NCI-H345 treated with DMSO at 0.1 percent for 48 hours (cell line): ENCODE measurements around the gene TBC1D25.
"Not testable (repeated sequence)": the region's sequence is repeated elsewhere in the genome, so short reads cannot be mapped to it uniquely, and the experiment has no call there.

Experiments
- DNase-seq: peaks from one replicate; lab custom pipeline; 2025; ENCODE audit not compliant: unreplicated experiment; lab: John Stamatoyannopoulos, UW

Gene TBC1D25

DNA sequence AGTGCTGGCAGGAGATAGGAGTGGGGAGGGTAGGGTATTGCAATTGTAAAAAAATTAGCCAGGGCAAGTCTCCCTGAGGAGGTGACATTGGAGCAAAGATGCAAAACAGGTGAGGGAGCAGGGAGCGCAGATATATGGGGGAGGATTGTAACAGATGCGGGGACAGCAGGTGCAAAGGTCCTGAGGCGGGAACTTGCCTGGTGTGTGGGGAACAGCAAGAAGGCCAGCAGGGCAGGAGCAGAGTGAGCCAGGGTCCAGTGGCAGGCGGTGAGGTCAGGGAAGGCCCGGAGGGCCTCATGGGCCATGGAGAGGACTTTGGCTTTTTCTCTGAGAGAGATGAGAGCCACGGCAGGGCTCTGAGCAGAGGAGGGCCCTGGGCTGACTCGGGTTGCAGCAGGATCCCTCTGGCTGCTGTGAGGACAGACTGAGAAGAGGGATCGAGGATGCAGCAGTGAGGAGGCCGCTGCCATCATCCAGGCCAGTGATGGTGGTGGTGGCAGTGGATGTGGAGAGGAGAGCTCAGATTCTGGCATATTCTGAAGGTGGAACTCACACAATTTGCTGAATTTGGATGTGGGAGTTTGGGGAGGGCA is 24.6 kb upstream of the TBC1D25 start:
- DNase-seq = no peak

GRCh38 chrX:48515842-48516241 is 23.7 kb upstream of the TBC1D25 start:
- DNase-seq = no peak

DNA sequence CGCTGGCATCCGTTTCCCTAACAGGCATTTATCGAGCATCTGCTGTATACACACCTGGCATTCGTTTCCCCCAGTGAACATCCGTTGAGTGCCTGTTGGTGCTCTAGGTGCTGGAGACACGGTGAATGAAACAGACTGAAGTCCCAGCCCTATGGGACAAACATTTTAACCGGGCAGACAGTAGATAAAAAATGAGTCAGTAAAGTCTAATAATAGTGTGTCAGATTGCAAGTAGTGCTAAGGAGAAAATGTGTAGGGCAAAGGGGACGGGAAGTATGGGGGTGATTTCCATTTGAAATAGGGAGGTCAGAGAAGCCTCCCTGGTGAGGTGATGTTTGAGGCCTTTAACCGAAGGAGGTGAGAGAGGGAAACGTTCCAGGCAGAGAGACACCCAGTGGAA is 23.2 kb upstream of the TBC1D25 start:
- no peak for DNase-seq

DNA sequence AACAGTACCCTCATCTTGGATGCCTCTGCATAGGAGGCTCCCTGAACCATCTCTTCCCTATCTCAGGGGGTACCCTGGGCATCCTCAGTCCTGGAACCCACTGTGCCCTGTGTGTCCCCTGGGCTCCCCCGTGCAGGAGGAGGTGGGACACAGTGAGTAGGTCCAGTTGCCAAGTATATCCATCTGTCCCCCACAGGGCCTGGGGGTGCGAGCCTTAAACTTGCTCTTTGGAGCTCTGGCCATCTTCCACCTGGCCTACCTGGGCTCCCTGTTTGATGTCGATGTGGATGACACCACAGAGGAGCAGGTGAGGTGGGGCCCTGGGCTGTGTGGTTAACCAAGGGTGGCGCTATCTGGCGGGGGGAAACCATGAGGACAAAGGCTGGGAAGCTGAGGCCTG is 22.5 kb upstream of the TBC1D25 start:
- DNase-seq = no peak

DNA sequence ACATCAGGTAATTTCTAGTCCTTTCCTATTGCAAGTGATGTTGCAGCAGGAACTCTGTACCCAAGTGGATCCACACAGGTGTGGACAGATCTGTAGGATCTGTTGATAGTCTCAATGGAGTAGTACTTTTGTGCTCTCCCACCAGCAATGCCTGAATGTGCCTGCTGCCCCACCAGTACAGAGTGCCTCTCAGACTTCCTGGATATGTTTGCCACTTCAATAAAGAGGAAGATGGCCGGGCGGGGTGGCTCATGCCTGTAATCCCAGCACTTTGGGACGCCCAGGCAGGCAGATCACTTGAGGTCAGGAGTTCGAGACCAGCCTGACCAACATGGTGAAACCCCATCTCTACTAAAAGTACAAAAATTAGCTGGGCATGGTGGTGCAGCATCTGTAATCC is 20.0 kb upstream of the TBC1D25 start:
- not testable (repeated sequence) for DNase-seq

DNA sequence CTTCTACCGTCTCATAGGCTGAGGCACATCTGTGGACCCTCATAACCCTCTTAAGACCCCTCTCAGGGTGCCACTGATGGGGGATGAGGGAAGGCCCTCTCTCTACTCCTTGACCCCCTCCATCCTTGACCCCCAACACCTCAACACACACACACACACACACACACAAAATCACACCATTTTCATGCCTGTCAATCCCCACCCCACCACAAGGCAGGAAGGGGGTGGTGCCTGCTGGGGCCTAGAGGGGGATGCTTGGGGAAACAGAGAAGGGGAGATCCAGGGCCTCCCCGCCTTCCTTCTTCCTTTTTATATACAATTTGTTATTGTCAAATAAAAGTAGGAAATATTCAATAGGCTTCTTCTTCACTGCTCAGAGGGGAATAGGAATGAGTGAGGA is 19.1 kb upstream of the TBC1D25 start:
- DNase-seq = no peak

DNA sequence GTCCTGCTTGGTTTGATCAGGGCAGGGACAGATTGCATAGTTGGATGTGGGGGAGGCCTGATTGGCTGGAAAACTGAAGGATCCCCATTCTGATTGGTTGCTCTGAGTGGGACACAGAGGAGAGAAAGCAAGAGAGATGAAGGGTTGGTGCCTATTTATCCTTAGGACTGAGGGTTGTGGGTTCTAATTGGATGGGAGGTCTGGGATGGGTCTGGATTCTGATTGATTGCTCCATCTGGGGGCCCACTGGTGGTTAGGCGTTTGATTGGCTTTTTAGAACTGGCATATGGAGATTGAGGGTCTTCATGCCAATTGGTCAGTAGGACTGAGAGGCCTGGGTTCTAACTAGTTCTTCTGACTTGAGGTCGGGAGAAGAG is 18.6 kb upstream of the TBC1D25 start:
- no peak for DNase-seq

DNA sequence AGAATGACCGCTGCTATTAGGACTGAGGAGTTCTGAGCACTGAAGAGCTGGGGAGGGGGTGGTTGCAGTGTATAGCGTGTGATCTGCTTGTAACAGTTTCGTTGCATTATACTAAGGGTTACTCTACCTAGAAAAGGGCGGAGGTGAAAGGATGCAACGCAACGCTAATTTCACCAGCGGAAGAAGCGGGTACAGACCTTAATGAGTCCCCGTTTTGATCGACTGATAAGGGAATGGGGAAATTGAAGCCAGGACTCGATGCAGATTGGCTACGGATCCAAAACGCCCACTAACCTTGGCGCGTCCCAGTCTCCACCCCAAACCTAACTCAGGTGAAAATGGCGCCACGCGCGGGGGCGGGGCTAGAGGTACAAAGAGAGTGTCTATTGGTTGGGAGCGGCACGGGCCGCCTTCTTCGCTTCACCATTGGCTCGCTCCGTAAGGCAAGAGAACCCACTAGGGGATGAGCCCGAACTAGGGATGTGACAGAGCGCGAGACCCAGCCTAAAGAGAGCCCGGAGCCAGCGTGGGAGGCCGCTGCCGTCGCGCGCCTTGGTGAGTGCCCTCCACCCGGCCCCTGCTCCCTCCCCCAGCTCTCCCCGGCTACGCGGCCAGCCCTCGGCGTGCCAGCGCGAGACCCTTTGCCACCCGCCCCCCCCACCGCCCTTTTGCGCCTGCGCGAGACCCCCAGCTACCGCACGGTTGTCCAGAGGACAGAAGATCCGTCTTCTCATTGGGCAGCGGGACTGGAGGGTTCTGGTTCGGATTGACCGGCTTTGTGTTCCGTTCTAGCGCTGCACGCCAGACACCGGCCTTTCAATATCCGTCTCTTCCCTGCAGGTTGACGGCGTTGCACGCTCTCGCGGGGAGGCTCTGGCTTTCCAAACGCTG is 17.9 kb upstream of the TBC1D25 start, which contains the start of gene EBP:
Gene EBP, plus strand, starts transcription at position 456 of the 891 bp plus-strand sequence. CDS start 1,964 bp downstream, outside the sequence.
- DNase-seq = peak; percentile 90

DNA sequence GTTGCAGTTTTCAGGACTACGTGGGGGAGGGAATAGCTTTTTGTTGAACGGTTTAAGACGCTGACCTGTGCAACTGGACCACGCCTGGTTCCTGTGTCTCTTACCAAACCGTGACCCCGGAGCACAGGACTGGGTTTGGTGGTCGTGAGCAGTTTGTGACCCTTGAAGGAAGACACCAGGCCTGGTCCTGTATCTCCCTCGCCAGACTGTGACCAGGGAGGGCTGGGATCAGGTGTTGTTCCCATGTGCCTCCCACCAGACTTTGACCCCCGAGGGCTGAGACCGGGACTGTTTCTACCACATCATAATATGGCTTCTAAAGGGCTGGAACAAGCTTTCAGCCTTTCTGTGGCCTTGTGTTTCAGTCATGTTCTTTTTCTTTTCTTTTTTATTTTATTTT is 17.2 kb upstream of the TBC1D25 start:
- DNase-seq = no peak

DNA sequence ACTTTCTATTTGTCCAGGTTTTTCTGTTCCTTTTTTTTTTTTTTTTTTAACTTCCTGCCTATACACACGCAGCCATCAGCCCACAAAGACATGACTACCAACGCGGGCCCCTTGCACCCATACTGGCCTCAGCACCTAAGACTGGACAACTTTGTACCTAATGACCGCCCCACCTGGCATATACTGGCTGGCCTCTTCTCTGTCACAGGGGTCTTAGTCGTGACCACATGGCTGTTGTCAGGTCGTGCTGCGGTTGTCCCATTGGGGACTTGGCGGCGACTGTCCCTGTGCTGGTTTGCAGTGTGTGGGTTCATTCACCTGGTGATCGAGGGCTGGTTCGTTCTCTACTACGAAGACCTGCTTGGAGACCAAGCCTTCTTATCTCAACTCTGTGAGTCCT is 15.8 kb upstream of the TBC1D25 start:
- no peak for DNase-seq

DNA sequence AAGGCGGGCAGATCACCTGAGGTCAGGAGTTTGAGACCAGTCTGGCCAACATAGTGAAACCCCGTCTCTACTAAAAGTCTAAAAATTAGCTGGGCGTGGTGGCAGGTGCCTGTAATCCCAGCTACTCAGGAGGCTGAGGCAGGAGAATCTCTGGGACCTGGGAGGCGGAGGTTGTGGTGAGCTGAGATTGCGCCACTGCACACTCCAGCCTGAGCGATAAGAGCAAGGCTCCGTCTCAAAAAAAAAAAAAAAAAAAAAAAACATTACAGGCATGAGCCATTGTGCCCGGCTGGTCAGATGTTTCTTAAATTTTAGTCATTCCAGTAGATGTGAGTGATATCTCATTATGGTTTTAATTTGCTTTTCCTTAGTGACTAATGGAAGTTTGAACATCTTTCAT is 13.7 kb upstream of the TBC1D25 start:
- not testable (repeated sequence) for DNase-seq

GRCh38 chrX:48530736-48531135 is 8.8 kb upstream of the TBC1D25 start:
- DNase-seq = no peak

GRCh38 chrX:48531358-48531959 is 8.1 kb upstream of the TBC1D25 start:
- no peak for DNase-seq

GRCh38 chrX:48532161-48532560 is 7.4 kb upstream of the TBC1D25 start:
- no peak for DNase-seq

DNA sequence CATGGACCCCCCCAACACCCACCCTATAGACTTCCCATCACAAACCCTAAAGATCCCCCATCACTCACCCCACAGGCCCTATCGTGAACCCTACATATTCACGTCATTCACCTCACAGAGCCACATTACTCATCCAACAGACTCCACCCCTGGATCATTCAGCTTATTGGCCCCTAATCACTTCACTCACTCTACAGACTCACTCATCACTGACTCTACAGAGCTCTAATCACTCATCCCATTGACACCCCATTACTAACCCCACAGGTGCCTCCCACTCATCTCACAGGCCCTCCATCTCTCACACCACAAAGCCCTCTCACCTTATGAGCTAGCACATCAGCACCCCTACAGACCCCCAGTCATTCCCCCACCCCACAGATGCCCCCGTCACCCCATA is 6.3 kb upstream of the TBC1D25 start:
- no peak for DNase-seq

GRCh38 chrX:48538641-48539344 is 721 bp upstream of the TBC1D25 start:
- DNase-seq = no peak

DNA sequence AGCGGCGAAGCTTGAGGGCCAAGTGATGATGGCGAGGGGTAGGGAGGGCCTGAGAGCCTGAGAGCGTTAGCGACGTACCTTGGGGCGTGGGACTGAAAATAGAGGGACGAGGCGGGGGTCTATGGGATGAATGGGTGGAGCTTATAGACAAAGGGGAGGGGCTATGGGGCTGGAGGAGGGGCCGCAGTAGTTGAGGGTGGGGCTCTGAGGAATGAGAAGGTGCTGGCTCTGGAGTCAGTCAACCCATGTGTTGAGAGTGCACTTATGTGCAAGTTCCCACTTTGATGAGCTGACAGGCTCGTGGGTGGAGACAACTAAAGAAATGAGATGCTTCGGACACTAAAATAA is 488 bp downstream of the TBC1D25 start:
- DNase-seq = peak; percentile 7

DNA sequence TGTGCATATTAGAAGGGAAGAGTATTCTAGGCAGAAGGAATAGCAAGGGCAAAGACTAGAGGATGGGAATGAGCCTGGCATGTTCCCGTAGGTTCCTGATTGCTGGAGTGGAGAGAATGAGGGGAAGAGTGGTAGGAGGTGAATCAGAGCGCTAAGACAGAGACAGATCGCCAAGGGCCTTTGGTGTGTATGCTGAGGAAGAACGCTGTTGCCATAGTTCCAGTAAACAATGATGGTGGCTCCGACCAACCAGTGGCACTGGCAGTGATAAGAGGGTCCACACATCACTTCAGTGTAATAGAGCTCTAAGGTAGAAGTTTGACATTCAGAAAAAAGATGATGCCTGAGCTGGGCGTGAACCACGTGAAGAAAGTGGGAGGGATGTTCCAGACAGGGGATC is 966 bp downstream of the TBC1D25 start:
- no peak for DNase-seq

DNA sequence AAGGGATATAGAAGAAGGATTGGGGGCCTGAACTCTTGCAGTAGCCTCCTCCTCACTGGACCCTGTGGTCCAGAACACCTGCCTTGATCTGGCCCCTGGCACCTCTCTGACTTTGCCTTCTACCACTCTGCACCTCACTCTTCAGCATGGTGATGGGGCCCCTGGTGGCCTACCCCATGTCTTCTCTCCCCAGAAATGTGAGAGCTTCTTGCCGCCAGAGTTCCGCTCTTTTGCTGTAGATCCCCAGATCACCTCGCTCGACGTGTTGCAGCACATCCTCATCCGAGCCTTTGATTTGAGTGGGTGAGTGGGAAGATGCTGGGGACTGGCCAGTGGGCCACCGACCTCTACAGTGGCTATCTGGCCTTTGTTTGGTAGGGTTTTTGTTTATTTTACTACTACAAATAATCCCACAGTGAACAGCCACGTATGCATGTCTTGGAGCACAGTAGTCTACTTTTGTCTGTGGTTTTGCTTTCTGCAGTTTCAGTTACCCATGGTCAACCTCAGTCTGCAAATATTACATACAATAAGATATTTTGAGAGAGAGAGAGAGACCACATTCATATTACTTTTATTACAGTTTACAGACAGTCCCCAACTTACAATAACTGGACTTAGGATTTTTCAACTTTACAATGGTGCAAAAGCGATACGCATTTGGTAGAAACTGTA is 1.8 kb downstream of the TBC1D25 start:
- DNase-seq = no peak

GRCh38 chrX:48548871-48549270 is 9.4 kb downstream of the TBC1D25 start:
- no peak for DNase-seq

DNA sequence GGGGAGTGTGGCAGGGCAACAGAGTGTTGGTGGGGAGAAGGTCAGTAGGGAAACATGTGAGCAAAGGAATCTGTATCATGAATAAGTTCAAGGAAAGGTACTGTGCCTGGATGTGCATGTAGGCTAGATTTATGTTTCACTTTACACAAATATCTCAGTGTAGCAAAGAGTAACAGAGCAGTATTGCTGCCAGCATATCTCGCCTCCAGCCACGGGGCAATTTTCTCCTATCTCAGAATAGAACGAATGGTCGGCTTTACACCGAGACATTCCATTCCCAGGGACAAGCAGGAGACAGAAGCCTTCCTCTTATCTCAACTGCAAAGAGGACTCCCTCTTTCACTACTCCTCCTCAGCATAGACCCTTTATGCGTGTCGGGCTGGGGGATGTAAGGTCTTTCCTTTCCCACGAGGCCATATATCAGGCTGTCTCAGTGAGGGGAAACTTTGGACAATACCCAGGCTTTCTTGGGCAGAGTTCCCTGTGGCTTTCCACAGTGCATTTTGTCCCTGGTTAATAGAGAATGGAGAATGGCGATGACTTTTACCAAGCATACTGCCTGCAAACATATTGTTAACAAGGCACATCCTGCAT is 16.3 kb downstream of the TBC1D25 start:
- DNase-seq = not testable (repeated sequence)
